ENCODE results near the gene CHST11.

CHST11 gene

GRCh38 chr12:104704224-104704779, 247.6 kb downstream of the CHST11 start:
- 92% methylated on average over 5 of the region's 7 CpGs for WGBS (ENCODE audit: insufficient coverage)
- ChIA-PET CTCF (interaction anchor here (0.6 to 2.0 kb wide), 3 partner anchors 9 to 844 kb away, joined by 3 to 8 read pairs (median 5); no protein-coding TSS in a partner anchor), POLR2A (interaction anchor here (1.3 kb wide), 1 partner anchor 15 kb away, joined by 5 read pairs; no protein-coding TSS in a partner anchor)
- Histone ChIP-seq H3K36me3 (ENCODE audit: control insufficient read depth in 4 of 4, insufficient read depth in 4 of 4, low read length in 3 of 4) (peaks cover 15 to 66% (median 22%) of the 10 kb centered on the region in 4 experiments), H3K4me3 (ENCODE audit: control insufficient read depth in 1 of 7, extremely low read depth in 1 of 7, insufficient read depth in 4 of 7, low read depth in 2 of 7, low read length in 6 of 7) (no peak overlapping the region), H3K27ac (ENCODE audit: insufficient read depth in 1 of 2, low read depth in 1 of 2, low read length in 2 of 2, poor library complexity in 1 of 2, severe bottlenecking in 2 of 2) (no peak overlapping the region), H3K27me3 (replicated peaks in 2 of 5; ENCODE audit: control insufficient read depth in 4 of 5, insufficient read depth in 5 of 5, low read length in 4 of 5) (no peaks in the 10 kb centered on the region), H3K4me1 (ENCODE audit: control extremely low read depth in 1 of 4, control insufficient read depth in 4 of 4, insufficient read depth in 4 of 4, low read length in 3 of 4) (peaks cover 0 to 7% (median 5%) of the 10 kb centered on the region in 4 experiments), H3K9me3 (ENCODE audit: control extremely low read depth in 1 of 5, control insufficient read depth in 4 of 5, insufficient read depth in 2 of 5, low read depth in 1 of 5, low read length in 4 of 5) (no peaks in the 10 kb centered on the region)
- no peak for DNase-seq

GRCh38 chr12:104707194-104707593, 250.4 kb downstream of the CHST11 start:
- Histone ChIP-seq H3K36me3 (ENCODE audit: control insufficient read depth in 4 of 4, insufficient read depth in 4 of 4, low read length in 3 of 4) (peaks cover 15 to 70% (median 23%) of the 10 kb centered on the region in 4 experiments), H3K9me3 (ENCODE audit: control extremely low read depth in 1 of 5, control insufficient read depth in 4 of 5, insufficient read depth in 2 of 5, low read depth in 1 of 5, low read length in 4 of 5) (no peaks in the 10 kb centered on the region), H3K4me1 (ENCODE audit: control extremely low read depth in 1 of 4, control insufficient read depth in 4 of 4, insufficient read depth in 4 of 4, low read length in 3 of 4) (peaks cover 0 to 5% (median 2%) of the 10 kb centered on the region in 4 experiments), H3K27ac (ENCODE audit: insufficient read depth in 1 of 2, low read depth in 1 of 2, low read length in 2 of 2, poor library complexity in 1 of 2, severe bottlenecking in 2 of 2) (no peak overlapping the region), H3K27me3 (replicated peaks in 2 of 5; ENCODE audit: control insufficient read depth in 4 of 5, insufficient read depth in 5 of 5, low read length in 4 of 5) (no peaks in the 10 kb centered on the region), H3K4me3 (ENCODE audit: control insufficient read depth in 1 of 7, extremely low read depth in 1 of 7, insufficient read depth in 4 of 7, low read depth in 2 of 7, low read length in 6 of 7) (no peak overlapping the region)
- POLR2A ChIA-PET, result no interaction called here
- CTCF ChIA-PET, result no interaction called here
- no peak for DNase-seq
- 86% methylated on average over 1 of the region's 5 CpGs for WGBS (ENCODE audit: insufficient coverage)

- ChIA-PET CTCF (interaction anchor here (0.6 kb wide), 1 partner anchor 12 kb away, joined by 3 read pairs; no protein-coding TSS in a partner anchor), POLR2A (no interaction called here)
- H3K4me3 ChIP-seq (ENCODE audit: control insufficient read depth in 1 of 7, extremely low read depth in 1 of 7, insufficient read depth in 4 of 7, low read depth in 2 of 7, low read length in 6 of 7), result no peak overlapping the region
- no peaks in the 10 kb centered on the region for H3K9me3 ChIP-seq (ENCODE audit: control extremely low read depth in 1 of 5, control insufficient read depth in 4 of 5, insufficient read depth in 2 of 5, low read depth in 1 of 5, low read length in 4 of 5)
- no peak overlapping the region for H3K27ac ChIP-seq (ENCODE audit: insufficient read depth in 1 of 2, low read depth in 1 of 2, low read length in 2 of 2, poor library complexity in 1 of 2, severe bottlenecking in 2 of 2)
- H3K27me3 ChIP-seq (replicated peaks in 2 of 5; ENCODE audit: control insufficient read depth in 4 of 5, insufficient read depth in 5 of 5, low read length in 4 of 5), result no peaks in the 10 kb centered on the region
- no peak for DNase-seq
- 91% methylated on average over 6 of the region's 9 CpGs for WGBS (ENCODE audit: insufficient coverage)
- H3K36me3 ChIP-seq (ENCODE audit: control insufficient read depth in 4 of 4, insufficient read depth in 4 of 4, low read length in 3 of 4), result peaks cover 7 to 70% (median 17%) of the 10 kb centered on the region in 4 experiments
- H3K4me1 ChIP-seq (ENCODE audit: control extremely low read depth in 1 of 4, control insufficient read depth in 4 of 4, insufficient read depth in 4 of 4, low read length in 3 of 4), result peaks cover 0 to 5% (median 2%) of the 10 kb centered on the region in 4 experiments
These were observed 251.2 kb downstream of the CHST11 start for GRCh38 chr12:104707794-104708558.

GRCh38 chr12:104708891-104709290, 252.1 kb downstream of the CHST11 start:
- 98% methylated on average over 7 of the region's 7 CpGs for WGBS (ENCODE audit: insufficient coverage)
- H3K27me3 ChIP-seq (replicated peaks in 2 of 5; ENCODE audit: control insufficient read depth in 4 of 5, insufficient read depth in 5 of 5, low read length in 4 of 5), result no peaks in the 10 kb centered on the region
- DNase-seq, result no peak
- H3K36me3 ChIP-seq (ENCODE audit: control insufficient read depth in 4 of 4, insufficient read depth in 4 of 4, low read length in 3 of 4), result peaks cover 0 to 70% (median 14%) of the 10 kb centered on the region in 4 experiments
- no peak overlapping the region for H3K27ac ChIP-seq (ENCODE audit: insufficient read depth in 1 of 2, low read depth in 1 of 2, low read length in 2 of 2, poor library complexity in 1 of 2, severe bottlenecking in 2 of 2)
- H3K4me1 ChIP-seq (ENCODE audit: control extremely low read depth in 1 of 4, control insufficient read depth in 4 of 4, insufficient read depth in 4 of 4, low read length in 3 of 4), result peaks cover 0 to 11% (median 7%) of the 10 kb centered on the region in 4 experiments
- ChIA-PET POLR2A (interaction anchor here (0.7 kb wide), 1 partner anchor 238 kb away, joined by 4 read pairs; no protein-coding TSS in a partner anchor), CTCF (no interaction called here)
- no peak overlapping the region for H3K4me3 ChIP-seq (ENCODE audit: control insufficient read depth in 1 of 7, extremely low read depth in 1 of 7, insufficient read depth in 4 of 7, low read depth in 2 of 7, low read length in 6 of 7)
- no peaks in the 10 kb centered on the region for H3K9me3 ChIP-seq (ENCODE audit: control extremely low read depth in 1 of 5, control insufficient read depth in 4 of 5, insufficient read depth in 2 of 5, low read depth in 1 of 5, low read length in 4 of 5)

GRCh38 chr12:104709692-104710435, 253.1 kb downstream of the CHST11 start:
- WGBS (ENCODE audit: insufficient coverage), result 97% methylated on average over 8 of the region's 9 CpGs
- POLR2A ChIA-PET, result no interaction called here
- Histone ChIP-seq H3K36me3 (ENCODE audit: control insufficient read depth in 4 of 4, insufficient read depth in 4 of 4, low read length in 3 of 4) (peaks cover 0 to 72% (median 13%) of the 10 kb centered on the region in 4 experiments), H3K27ac (ENCODE audit: insufficient read depth in 1 of 2, low read depth in 1 of 2, low read length in 2 of 2, poor library complexity in 1 of 2, severe bottlenecking in 2 of 2) (no peak overlapping the region), H3K4me1 (ENCODE audit: control extremely low read depth in 1 of 4, control insufficient read depth in 4 of 4, insufficient read depth in 4 of 4, low read length in 3 of 4) (peaks cover 0 to 19% (median 11%) of the 10 kb centered on the region in 4 experiments), H3K27me3 (replicated peaks in 2 of 5; ENCODE audit: control insufficient read depth in 4 of 5, insufficient read depth in 5 of 5, low read length in 4 of 5) (no peaks in the 10 kb centered on the region), H3K9me3 (ENCODE audit: control extremely low read depth in 1 of 5, control insufficient read depth in 4 of 5, insufficient read depth in 2 of 5, low read depth in 1 of 5, low read length in 4 of 5) (no peaks in the 10 kb centered on the region), H3K4me3 (ENCODE audit: control insufficient read depth in 1 of 7, extremely low read depth in 1 of 7, insufficient read depth in 4 of 7, low read depth in 2 of 7, low read length in 6 of 7) (no peak overlapping the region)
- CTCF ChIA-PET, result interaction anchor here (1.0 to 1.3 kb wide), 3 partner anchors 9 to 16 kb away, joined by 3 to 4 read pairs (median 3); no protein-coding TSS in a partner anchor
- no peak for DNase-seq

- Histone ChIP-seq H3K4me3 (ENCODE audit: control insufficient read depth in 1 of 7, extremely low read depth in 1 of 7, insufficient read depth in 4 of 7, low read depth in 2 of 7, low read length in 6 of 7) (no peak overlapping the region), H3K27ac (ENCODE audit: insufficient read depth in 1 of 2, low read depth in 1 of 2, low read length in 2 of 2, poor library complexity in 1 of 2, severe bottlenecking in 2 of 2) (no peak overlapping the region), H3K27me3 (replicated peaks in 2 of 5; ENCODE audit: control insufficient read depth in 4 of 5, insufficient read depth in 5 of 5, low read length in 4 of 5) (no peaks in the 10 kb centered on the region), H3K4me1 (ENCODE audit: control extremely low read depth in 1 of 4, control insufficient read depth in 4 of 4, insufficient read depth in 4 of 4, low read length in 3 of 4) (peaks cover 0 to 26% (median 18%) of the 10 kb centered on the region in 4 experiments), H3K36me3 (ENCODE audit: control insufficient read depth in 4 of 4, insufficient read depth in 4 of 4, low read length in 3 of 4) (peaks cover 2 to 67% (median 13%) of the 10 kb centered on the region in 4 experiments), H3K9me3 (ENCODE audit: control extremely low read depth in 1 of 5, control insufficient read depth in 4 of 5, insufficient read depth in 2 of 5, low read depth in 1 of 5, low read length in 4 of 5) (no peaks in the 10 kb centered on the region)
- DNase-seq, result no peak
- CTCF ChIA-PET, result interaction anchor here (1.0 to 1.4 kb wide), 4 partner anchors 15 to 23 kb away, joined by 3 read pairs; no protein-coding TSS in a partner anchor
- POLR2A ChIA-PET, result no interaction called here
- 71% methylated on average over 1 of the region's 8 CpGs for WGBS (ENCODE audit: insufficient coverage)
These were observed 254.4 kb downstream of the CHST11 start for GRCh38 chr12:104710940-104711689.

Measured in common myeloid progenitor, CD34-positive (primary cell).